ENCODE data around the gene CDCA8. TPM values are rescaled to one million over a fixed set of nuclear protein-coding genes. Genes with fewer than 3 reads are reported as not detected.

CDCA8 gene
- total and polyA plus RNA-seq, 9 of the 15 experiments (the other 6 are each of a cell fraction or from before 2014, with no cell fraction given), result 26.4 to 148 (median 81.8) TPM

GRCh38 chr1:37692078-37692833 lies at the start of gene CDCA8 (continued):
- TF ChIP-seq E2F8 (IDR thresholded peaks at IDR 0.05; ENCODE audit: low read depth, partially characterized antibody), result peak; percentile 88
- TF ChIP-seq EP400 (IDR thresholded peaks at IDR 0.05), result peak; percentile 98
- no peak; the same call in 1 of the 2 replicates for TF ChIP-seq GATAD2B (IDR thresholded peaks at IDR 0.05; ENCODE audit: borderline replicate concordance)
- TF ChIP-seq GABPB1 (CRISPR knock-in tag; IDR thresholded peaks at IDR 0.05), result peak; percentile 89
- peak; percentile 74; the same call in 1 of the 2 replicates for TF ChIP-seq PHB (CRISPR knock-in tag; IDR thresholded peaks at IDR 0.05)
- TF ChIP-seq CCNT2 (IDR thresholded peaks at IDR 0.05; ENCODE audit: borderline replicate concordance, extremely low read depth, insufficient read length, low read depth, low read length), result peak; percentile 54
- no peak for TF ChIP-seq MGA (IDR thresholded peaks at IDR 0.05)
- no peak for TF ChIP-seq NCOA6 (IDR thresholded peaks at IDR 0.05)
- TF ChIP-seq POLR2B (IDR thresholded peaks at IDR 0.05; ENCODE audit: low read depth, partially characterized antibody), result peak; percentile 90
- peak; percentile 98 for TF ChIP-seq POLR2A (conservative IDR thresholded peaks at IDR 0.05)
- TF ChIP-seq HEY1 (CRISPR knock-in tag; IDR thresholded peaks at IDR 0.05; ENCODE audit: borderline replicate concordance), result no peak
- 0 out of 2 replicates have a peak, but pooled peaks have one; percentile 5 for TF ChIP-seq ZNF561 (CRISPR knock-in tag; conservative IDR thresholded peaks at IDR 0.05)
- no peak for TF ChIP-seq ZNF764 (CRISPR knock-in tag; IDR thresholded peaks at IDR 0.05; ENCODE audit: low read depth)
- TF ChIP-seq SIN3A (IDR thresholded peaks at IDR 0.05; ENCODE audit: borderline replicate concordance in 2 of 2, control insufficient read depth in 1 of 2, low read depth in 2 of 2, low read length in 2 of 2), result peak; percentile 56 to 87; a peak in 2 of 4 replicates

All from K562 (cell line).